HEK293 (cell line): ENCODE data around the gene SAE1.

Source experiments
- CTCF ChIA-PET: fragments of 350-600 bp; formaldehyde crosslinking; extraction: SDS; loops from one replicate; lab custom pipeline; 2021; ENCODE audit warnings: antibody characterized with exemption; lab: Yijun Ruan, JAX
- POLR2A ChIA-PET: fragments of 300-600 bp; formaldehyde crosslinking; extraction: SDS; loops from one replicate; lab custom pipeline; 2020; ENCODE audit warnings: antibody characterized with exemption, inconsistent platforms; lab: Yijun Ruan, JAX
- H3K27ac ChIP-seq: fragments of 200-500 bp; sonication (Bioruptor generic); 2 replicates; pipeline ENCODE4 v1.5.1; 2014; ENCODE audit warnings: low read depth, low read length, control low read depth, inconsistent platforms; ENCODE audit errors: extremely low read depth
- H3K36me3 ChIP-seq, 2 experiments: fragments of 200-500 bp in 1 of 2; sonication (Bioruptor generic) in 1 of 2; 1 replicate in 1 of 2; 2 replicates in 1 of 2; pipeline ENCODE4 v1.5.1; 2014 to 2017; ENCODE audit warnings: inconsistent platforms in 2 of 2, low read length in 2 of 2; ENCODE audit not compliant: control insufficient read depth in 2 of 2, insufficient read depth in 1 of 2
- H3K4me1 ChIP-seq: fragments of 200-500 bp; sonication (Bioruptor generic); 2 replicates; pipeline ENCODE4 v1.5.1; 2014; ENCODE audit warnings: mild to moderate bottlenecking, low read length, inconsistent platforms; ENCODE audit not compliant: control insufficient read depth, insufficient read depth
- H3K4me3 ChIP-seq: 2 replicates; pipeline ENCODE4 v1.5.1; 2011; ENCODE audit warnings: low read depth, mild to moderate bottlenecking, control low read depth, low read length, moderate library complexity
- H3K9me3 ChIP-seq: fragments of 200-500 bp; sonication (Bioruptor generic); 2 replicates; pipeline ENCODE4 v1.5.1; 2014; ENCODE audit warnings: low read depth, low read length, inconsistent platforms; ENCODE audit not compliant: control insufficient read depth, insufficient read depth
- GLIS2 ChIP-seq: fragments of 450-650 bp; formaldehyde crosslinking; IDR thresholded peaks from 2 replicates; pipeline ENCODE4 v1.5.1; 2016; ENCODE audit warnings: missing biosample characterization, missing genetic modification characterization
- KLF1 ChIP-seq: fragments of 450-650 bp; formaldehyde crosslinking; IDR thresholded peaks from 2 replicates; pipeline ENCODE4 v1.5.1; 2016; ENCODE audit warnings: missing biosample characterization, missing genetic modification characterization
- KLF8 ChIP-seq: fragments of 450-650 bp; formaldehyde crosslinking; IDR thresholded peaks from 2 replicates; pipeline ENCODE4 v1.5.1; 2016; ENCODE audit warnings: missing biosample characterization, missing genetic modification characterization
- PRDM4 ChIP-seq: fragments of 450-650 bp; formaldehyde crosslinking; IDR thresholded peaks from 2 replicates; pipeline ENCODE4 v1.5.1; 2017; ENCODE audit warnings: missing biosample characterization, missing genetic modification characterization
- YY1 ChIP-seq: fragments of 450-650 bp; formaldehyde crosslinking; IDR thresholded peaks from 2 replicates; pipeline ENCODE4 v1.5.1; 2018; ENCODE audit warnings: missing biosample characterization, missing genetic modification characterization
- ZFP37 ChIP-seq: fragments of 450-650 bp; formaldehyde crosslinking; IDR thresholded peaks from 2 replicates; pipeline ENCODE4 v1.5.1; 2016; ENCODE audit warnings: missing biosample characterization, missing genetic modification characterization
- ZNF114 ChIP-seq: fragments of 450-650 bp; formaldehyde crosslinking; IDR thresholded peaks from 2 replicates; pipeline ENCODE4 v1.5.0; 2017; ENCODE audit warnings: missing biosample characterization, missing genetic modification characterization
- ZNF16 ChIP-seq: fragments of 450-650 bp; formaldehyde crosslinking; IDR thresholded peaks from 2 replicates; pipeline ENCODE4 v1.5.1; 2016; ENCODE audit warnings: low read depth, missing biosample characterization, missing genetic modification characterization
- ZNF266 ChIP-seq: fragments of 450-650 bp; formaldehyde crosslinking; IDR thresholded peaks from 2 replicates; pipeline ENCODE4 v1.5.1; 2016; ENCODE audit warnings: missing biosample characterization, missing genetic modification characterization, low read depth
- ZNF335 ChIP-seq: fragments of 450-650 bp; formaldehyde crosslinking; conservative IDR thresholded peaks from 2 replicates; pipeline ENCODE4 v1.5.1; 2016; ENCODE audit warnings: missing biosample characterization, missing genetic modification characterization
- ZNF354C ChIP-seq: fragments of 450-650 bp; formaldehyde crosslinking; IDR thresholded peaks from 2 replicates; pipeline ENCODE4 v1.5.1; 2016; ENCODE audit warnings: missing biosample characterization, missing genetic modification characterization, low read depth, borderline replicate concordance
- ZNF514 ChIP-seq: fragments of 450-650 bp; formaldehyde crosslinking; IDR thresholded peaks from 2 replicates; pipeline ENCODE4 v1.5.1; 2016; ENCODE audit warnings: missing biosample characterization, missing genetic modification characterization
- ZNF544 ChIP-seq: fragments of 450-650 bp; formaldehyde crosslinking; IDR thresholded peaks from 2 replicates; pipeline ENCODE4 v1.5.0; 2017; ENCODE audit warnings: missing biosample characterization, missing genetic modification characterization
- ZNF585B ChIP-seq: fragments of 450-650 bp; formaldehyde crosslinking; IDR thresholded peaks from 2 replicates; pipeline ENCODE4 v1.5.1; 2016; ENCODE audit warnings: missing biosample characterization, missing genetic modification characterization
- ZNF596 ChIP-seq: fragments of 450-650 bp; IDR thresholded peaks from 2 replicates; pipeline ENCODE4 v1.5.0; 2018; ENCODE audit warnings: missing biosample characterization, mild to moderate bottlenecking, missing genetic modification characterization, moderate library complexity
- ZNF747 ChIP-seq: fragments of 450-650 bp; formaldehyde crosslinking; IDR thresholded peaks from 2 replicates; pipeline ENCODE4 v1.5.1; 2016; ENCODE audit warnings: missing biosample characterization, missing genetic modification characterization
- ZSCAN16 ChIP-seq: fragments of 450-650 bp; formaldehyde crosslinking; IDR thresholded peaks from 2 replicates; pipeline ENCODE4 v1.5.1; 2016; ENCODE audit warnings: missing biosample characterization, missing genetic modification characterization
- TF ChIP-seq, protein P1 (sequence below): fragments of 450-650 bp; formaldehyde crosslinking; IDR thresholded peaks from 2 replicates; pipeline ENCODE4 v1.5.1; 2016; ENCODE audit warnings: missing biosample characterization, missing genetic modification characterization, borderline replicate concordance
- TF ChIP-seq, protein P2 (sequence below): fragments of 450-650 bp; formaldehyde crosslinking; conservative IDR thresholded peaks from 2 replicates; pipeline ENCODE4 v1.5.1; 2016; ENCODE audit warnings: low read depth, missing biosample characterization, missing genetic modification characterization
- TF ChIP-seq, protein P3 (sequence below): fragments of 450-650 bp; formaldehyde crosslinking; IDR thresholded peaks from 2 replicates; pipeline ENCODE4 v1.5.1; 2016; ENCODE audit warnings: missing biosample characterization, missing genetic modification characterization
- TF ChIP-seq, protein P4 (sequence below): fragments of 450-650 bp; formaldehyde crosslinking; conservative IDR thresholded peaks from 2 replicates; pipeline ENCODE4 v1.5.1; 2016; ENCODE audit warnings: low read depth, missing biosample characterization, missing genetic modification characterization

Gene SAE1

DNA sequence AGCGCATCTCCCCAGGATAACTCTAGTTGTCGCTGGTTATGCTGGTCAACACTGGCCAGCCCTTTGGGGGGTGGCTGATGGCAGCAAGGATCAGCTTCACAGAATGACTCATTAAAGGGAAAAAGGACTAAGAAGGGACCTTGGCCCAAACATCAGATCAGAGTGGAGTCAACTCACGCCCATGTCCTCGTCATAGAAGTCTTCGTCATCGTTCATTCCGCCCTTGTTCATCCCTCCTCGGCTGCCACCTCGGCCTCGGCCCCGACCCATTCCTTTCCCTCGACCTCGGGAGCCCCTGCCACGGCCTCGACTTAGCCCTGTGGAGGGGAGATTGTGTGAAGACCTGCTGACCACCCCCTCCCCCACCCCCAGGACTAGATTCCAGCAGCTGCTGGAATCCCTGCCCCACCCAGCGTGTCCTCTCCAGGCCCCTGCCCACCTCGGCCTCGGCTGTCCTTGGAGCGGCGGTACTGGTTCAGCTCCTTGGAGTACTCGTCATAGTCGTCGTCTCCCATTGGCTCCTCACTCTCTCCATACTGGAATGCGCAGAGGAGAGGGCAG is 45.7 kb upstream of the SAE1 start:
- ChIA-PET CTCF (interaction anchor here (0.6 kb wide), 1 partner anchor 15 kb away, joined by 3 read pairs; no protein-coding TSS in a partner anchor), POLR2A (interaction anchor here (0.6 kb wide), 1 partner anchor 168 kb away, joined by 4 read pairs; no protein-coding TSS in a partner anchor)
- TF ChIP-seq GLIS2: no peak
- TF ChIP-seq ZNF114: no peak
- no peak for TF ChIP-seq ZSCAN16 (tag by site-specific recombination)
- no peak for TF ChIP-seq KLF8 (tag by site-specific recombination)

DNA sequence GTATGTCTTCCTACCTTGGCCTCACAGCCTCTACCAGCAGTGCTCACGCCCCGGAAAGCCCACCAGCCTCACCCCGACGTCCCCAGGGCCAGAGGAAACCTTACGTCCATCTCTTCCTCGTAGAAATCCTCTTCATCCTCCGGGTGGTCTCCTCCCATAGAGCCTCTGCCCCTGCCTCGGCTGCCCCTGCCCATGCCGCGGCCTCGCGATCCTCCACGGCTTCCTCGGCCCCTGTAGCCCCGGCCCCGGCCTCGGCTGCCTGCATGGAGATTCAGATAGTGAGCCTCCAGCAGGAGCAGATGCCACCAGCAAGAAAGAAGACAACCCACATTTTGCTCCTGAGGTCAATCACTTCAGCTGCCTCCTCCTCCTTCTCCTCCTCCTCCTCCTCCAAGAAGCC is 44.4 kb upstream of the SAE1 start:
- Histone ChIP-seq H3K36me3 (peaks cover 68 to 96% of the 10 kb centered on the region in 2 experiments), H3K4me1 (no peaks in the 10 kb centered on the region), H3K9me3 (no peaks in the 10 kb centered on the region), H3K4me3 (no peak overlapping the region), H3K27ac (no peak overlapping the region)
- CTCF ChIA-PET: interaction anchor here (1.0 kb wide), 1 partner anchor 21 kb away, joined by 3 read pairs; no protein-coding TSS in a partner anchor
- POLR2A ChIA-PET: no interaction called here
- no peak for TF ChIP-seq PRDM4 (tag by site-specific recombination)
- TF ChIP-seq ZFP37: no peak
- TF ChIP-seq KLF1: no peak
- TF ChIP-seq ZNF335 (tag by site-specific recombination): no peak
- TF ChIP-seq, protein P1, sequence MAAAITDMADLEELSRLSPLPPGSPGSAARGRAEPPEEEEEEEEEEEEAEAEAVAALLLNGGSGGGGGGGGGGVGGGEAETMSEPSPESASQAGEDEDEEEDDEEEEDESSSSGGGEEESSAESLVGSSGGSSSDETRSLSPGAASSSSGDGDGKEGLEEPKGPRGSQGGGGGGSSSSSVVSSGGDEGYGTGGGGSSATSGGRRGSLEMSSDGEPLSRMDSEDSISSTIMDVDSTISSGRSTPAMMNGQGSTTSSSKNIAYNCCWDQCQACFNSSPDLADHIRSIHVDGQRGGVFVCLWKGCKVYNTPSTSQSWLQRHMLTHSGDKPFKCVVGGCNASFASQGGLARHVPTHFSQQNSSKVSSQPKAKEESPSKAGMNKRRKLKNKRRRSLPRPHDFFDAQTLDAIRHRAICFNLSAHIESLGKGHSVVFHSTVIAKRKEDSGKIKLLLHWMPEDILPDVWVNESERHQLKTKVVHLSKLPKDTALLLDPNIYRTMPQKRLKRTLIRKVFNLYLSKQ: no peak
- no peak for TF ChIP-seq ZNF514
- TF ChIP-seq, protein P2, sequence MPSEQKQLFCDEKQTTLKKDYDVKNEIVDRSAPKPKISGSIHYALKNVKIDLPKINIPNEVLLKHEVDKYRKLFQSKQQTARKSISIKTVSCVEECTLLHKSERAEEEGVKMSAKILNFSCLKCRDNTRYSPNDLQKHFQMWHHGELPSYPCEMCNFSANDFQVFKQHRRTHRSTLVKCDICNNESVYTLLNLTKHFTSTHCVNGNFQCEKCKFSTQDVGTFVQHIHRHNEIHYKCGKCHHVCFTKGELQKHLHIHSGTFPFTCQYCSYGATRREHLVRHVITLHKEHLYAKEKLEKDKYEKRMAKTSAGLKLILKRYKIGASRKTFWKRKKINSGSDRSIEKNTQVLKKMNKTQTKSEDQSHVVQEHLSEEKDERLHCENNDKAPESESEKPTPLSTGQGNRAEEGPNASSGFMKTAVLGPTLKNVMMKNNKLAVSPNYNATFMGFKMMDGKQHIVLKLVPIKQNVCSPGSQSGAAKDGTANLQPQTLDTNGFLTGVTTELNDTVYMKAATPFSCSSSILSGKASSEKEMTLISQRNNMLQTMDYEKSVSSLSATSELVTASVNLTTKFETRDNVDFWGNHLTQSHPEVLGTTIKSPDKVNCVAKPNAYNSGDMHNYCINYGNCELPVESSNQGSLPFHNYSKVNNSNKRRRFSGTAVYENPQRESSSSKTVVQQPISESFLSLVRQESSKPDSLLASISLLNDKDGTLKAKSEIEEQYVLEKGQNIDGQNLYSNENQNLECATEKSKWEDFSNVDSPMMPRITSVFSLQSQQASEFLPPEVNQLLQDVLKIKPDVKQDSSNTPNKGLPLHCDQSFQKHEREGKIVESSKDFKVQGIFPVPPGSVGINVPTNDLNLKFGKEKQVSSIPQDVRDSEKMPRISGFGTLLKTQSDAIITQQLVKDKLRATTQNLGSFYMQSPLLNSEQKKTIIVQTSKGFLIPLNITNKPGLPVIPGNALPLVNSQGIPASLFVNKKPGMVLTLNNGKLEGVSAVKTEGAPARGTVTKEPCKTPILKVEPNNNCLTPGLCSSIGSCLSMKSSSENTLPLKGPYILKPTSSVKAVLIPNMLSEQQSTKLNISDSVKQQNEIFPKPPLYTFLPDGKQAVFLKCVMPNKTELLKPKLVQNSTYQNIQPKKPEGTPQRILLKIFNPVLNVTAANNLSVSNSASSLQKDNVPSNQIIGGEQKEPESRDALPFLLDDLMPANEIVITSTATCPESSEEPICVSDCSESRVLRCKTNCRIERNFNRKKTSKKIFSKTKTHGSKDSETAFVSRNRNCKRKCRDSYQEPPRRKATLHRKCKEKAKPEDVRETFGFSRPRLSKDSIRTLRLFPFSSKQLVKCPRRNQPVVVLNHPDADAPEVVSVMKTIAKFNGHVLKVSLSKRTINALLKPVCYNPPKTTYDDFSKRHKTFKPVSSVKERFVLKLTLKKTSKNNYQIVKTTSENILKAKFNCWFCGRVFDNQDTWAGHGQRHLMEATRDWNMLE (tag by site-specific recombination): no peak
- no peak for TF ChIP-seq ZNF585B (tag by site-specific recombination)
- TF ChIP-seq ZNF16 (tag by site-specific recombination): no peak
- TF ChIP-seq ZNF544 (tag by site-specific recombination): no peak
- TF ChIP-seq, protein P3, sequence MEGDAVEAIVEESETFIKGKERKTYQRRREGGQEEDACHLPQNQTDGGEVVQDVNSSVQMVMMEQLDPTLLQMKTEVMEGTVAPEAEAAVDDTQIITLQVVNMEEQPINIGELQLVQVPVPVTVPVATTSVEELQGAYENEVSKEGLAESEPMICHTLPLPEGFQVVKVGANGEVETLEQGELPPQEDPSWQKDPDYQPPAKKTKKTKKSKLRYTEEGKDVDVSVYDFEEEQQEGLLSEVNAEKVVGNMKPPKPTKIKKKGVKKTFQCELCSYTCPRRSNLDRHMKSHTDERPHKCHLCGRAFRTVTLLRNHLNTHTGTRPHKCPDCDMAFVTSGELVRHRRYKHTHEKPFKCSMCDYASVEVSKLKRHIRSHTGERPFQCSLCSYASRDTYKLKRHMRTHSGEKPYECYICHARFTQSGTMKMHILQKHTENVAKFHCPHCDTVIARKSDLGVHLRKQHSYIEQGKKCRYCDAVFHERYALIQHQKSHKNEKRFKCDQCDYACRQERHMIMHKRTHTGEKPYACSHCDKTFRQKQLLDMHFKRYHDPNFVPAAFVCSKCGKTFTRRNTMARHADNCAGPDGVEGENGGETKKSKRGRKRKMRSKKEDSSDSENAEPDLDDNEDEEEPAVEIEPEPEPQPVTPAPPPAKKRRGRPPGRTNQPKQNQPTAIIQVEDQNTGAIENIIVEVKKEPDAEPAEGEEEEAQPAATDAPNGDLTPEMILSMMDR (tag by site-specific recombination): no peak
- TF ChIP-seq ZNF747 (tag by site-specific recombination): no peak
- TF ChIP-seq, protein P4, sequence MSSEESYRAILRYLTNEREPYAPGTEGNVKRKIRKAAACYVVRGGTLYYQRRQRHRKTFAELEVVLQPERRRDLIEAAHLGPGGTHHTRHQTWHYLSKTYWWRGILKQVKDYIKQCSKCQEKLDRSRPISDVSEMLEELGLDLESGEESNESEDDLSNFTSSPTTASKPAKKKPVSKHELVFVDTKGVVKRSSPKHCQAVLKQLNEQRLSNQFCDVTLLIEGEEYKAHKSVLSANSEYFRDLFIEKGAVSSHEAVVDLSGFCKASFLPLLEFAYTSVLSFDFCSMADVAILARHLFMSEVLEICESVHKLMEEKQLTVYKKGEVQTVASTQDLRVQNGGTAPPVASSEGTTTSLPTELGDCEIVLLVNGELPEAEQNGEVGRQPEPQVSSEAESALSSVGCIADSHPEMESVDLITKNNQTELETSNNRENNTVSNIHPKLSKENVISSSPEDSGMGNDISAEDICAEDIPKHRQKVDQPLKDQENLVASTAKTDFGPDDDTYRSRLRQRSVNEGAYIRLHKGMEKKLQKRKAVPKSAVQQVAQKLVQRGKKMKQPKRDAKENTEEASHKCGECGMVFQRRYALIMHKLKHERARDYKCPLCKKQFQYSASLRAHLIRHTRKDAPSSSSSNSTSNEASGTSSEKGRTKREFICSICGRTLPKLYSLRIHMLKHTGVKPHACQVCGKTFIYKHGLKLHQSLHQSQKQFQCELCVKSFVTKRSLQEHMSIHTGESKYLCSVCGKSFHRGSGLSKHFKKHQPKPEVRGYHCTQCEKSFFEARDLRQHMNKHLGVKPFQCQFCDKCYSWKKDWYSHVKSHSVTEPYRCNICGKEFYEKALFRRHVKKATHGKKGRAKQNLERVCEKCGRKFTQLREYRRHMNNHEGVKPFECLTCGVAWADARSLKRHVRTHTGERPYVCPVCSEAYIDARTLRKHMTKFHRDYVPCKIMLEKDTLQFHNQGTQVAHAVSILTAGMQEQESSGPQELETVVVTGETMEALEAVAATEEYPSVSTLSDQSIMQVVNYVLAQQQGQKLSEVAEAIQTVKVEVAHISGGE (tag by site-specific recombination): no peak
- no peak for TF ChIP-seq YY1 (tag by site-specific recombination)
- TF ChIP-seq ZNF596 (tag by site-specific recombination): no peak
- no peak for TF ChIP-seq ZNF266 (tag by site-specific recombination)
- TF ChIP-seq ZNF354C (tag by site-specific recombination): no peak

More for the DNA sequence above, 45.7 kb upstream of the SAE1 start:
- peak overlapping the region; percentile 31; the same call in 1 of the 2 replicates for H3K27ac ChIP-seq
- peaks cover 65 to 96% of the 10 kb centered on the region in 2 experiments for H3K36me3 ChIP-seq
- no peaks in the 10 kb centered on the region for H3K9me3 ChIP-seq
- H3K4me1 ChIP-seq: no peaks in the 10 kb centered on the region
- H3K4me3 ChIP-seq: no peak overlapping the region
